ENCODE measurements around the gene ST13.

GRCh38 chr22:40878922-40879321, 22.5 kb upstream of the ST13 start:
- no peak for TF ChIP-seq EZH2phosphoT487 (IDR thresholded peaks at IDR 0.05; ENCODE audit: borderline replicate concordance, low read length)
- no peak for TF ChIP-seq CTCF (conservative IDR thresholded peaks at IDR 0.05; ENCODE audit: low read depth, low read length)

All from PC-3 (cell line).